ENCODE measurements around the gene USP26. TPM values are rescaled to one million over a fixed set of nuclear protein-coding genes. Genes with fewer than 3 reads are reported as not detected.
A peak's percentile ranks its signal among the peaks of the same experiment; 100 is the strongest.
"Not testable (repeated sequence)": the region's sequence is repeated elsewhere in the genome, so short reads cannot be mapped to it uniquely, and the experiment has no call there.

Gene USP26
- total and polyA plus RNA-seq, 2 of the 13 experiments (the other 11 are each of a cell fraction or from before 2014, with no cell fraction given) = not detected

DNA sequence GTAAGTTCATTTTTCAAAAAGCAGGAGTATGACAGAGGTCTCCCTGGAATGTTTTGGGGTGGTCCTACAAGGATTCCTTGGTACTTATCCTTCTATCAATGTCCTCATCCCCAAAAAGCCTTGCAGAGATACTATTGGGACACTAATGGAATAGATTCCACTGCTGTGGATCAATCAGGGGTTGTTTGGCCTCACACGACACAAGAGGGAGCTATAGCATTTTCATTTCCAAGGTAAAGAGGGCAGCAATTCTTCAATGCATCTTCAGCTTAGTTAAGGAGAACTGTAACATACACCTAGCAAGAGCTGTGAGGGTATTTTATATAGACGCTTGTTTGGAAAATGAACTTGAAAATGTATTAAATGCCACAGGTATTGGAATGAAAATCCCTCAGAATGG lies 50.9 kb downstream of the USP26 start:
- 0% methylated on average over 2 of the region's 2 CpGs for WGBS (ENCODE audit: low lambda C conversion rate)
- peak; percentile 57 for TF ChIP-seq STAG1 (CRISPR knock-in tag; IDR thresholded peaks at IDR 0.05)
- TF ChIP-seq AGO2 (optimal IDR thresholded peaks at IDR 0.05; ENCODE audit: low read depth, low read length) = no peak
- TF ChIP-seq, protein P1, sequence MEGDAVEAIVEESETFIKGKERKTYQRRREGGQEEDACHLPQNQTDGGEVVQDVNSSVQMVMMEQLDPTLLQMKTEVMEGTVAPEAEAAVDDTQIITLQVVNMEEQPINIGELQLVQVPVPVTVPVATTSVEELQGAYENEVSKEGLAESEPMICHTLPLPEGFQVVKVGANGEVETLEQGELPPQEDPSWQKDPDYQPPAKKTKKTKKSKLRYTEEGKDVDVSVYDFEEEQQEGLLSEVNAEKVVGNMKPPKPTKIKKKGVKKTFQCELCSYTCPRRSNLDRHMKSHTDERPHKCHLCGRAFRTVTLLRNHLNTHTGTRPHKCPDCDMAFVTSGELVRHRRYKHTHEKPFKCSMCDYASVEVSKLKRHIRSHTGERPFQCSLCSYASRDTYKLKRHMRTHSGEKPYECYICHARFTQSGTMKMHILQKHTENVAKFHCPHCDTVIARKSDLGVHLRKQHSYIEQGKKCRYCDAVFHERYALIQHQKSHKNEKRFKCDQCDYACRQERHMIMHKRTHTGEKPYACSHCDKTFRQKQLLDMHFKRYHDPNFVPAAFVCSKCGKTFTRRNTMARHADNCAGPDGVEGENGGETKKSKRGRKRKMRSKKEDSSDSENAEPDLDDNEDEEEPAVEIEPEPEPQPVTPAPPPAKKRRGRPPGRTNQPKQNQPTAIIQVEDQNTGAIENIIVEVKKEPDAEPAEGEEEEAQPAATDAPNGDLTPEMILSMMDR (CRISPR knock-in tag; IDR thresholded peaks at IDR 0.05) = peak; percentile 46
- Histone ChIP-seq H3K27ac (ENCODE audit: extremely low read length, insufficient read depth, low read length) (no peak overlapping the region), H3K9ac (ENCODE audit: insufficient read depth, low read depth, low read length) (no peak overlapping the region), H3K4me2 (ENCODE audit: low read depth, low read length) (no peak overlapping the region), H3K79me2 (ENCODE audit: insufficient read depth, low read length) (no peaks in the 10 kb centered on the region), H2AFZ (ENCODE audit: low read length) (no peak overlapping the region), H3K9me3 (ENCODE audit: low read length) (no peaks in the 10 kb centered on the region), H3K4me3 (replicated peaks in 1 of 3; ENCODE audit: insufficient read depth in 1 of 3, low read depth in 2 of 3, low read length in 3 of 3) (no peak overlapping the region), H4K20me1 (ENCODE audit: insufficient read depth, low read length) (no peaks in the 10 kb centered on the region), H3K36me3 (replicated peaks in 1 of 2; ENCODE audit: control insufficient read depth in 1 of 2, insufficient read depth in 2 of 2, low read length in 2 of 2) (no peaks in the 10 kb centered on the region), H3K27me3 (ENCODE audit: control insufficient read depth in 1 of 2, insufficient read depth in 2 of 2, low read length in 2 of 2) (no peaks in the 10 kb centered on the region), H3K4me1 (ENCODE audit: insufficient read depth, low read length) (no peaks in the 10 kb centered on the region)
- FAIRE-seq (no peak), DNase-seq (ENCODE audit: low spot score) (peak; percentile 2), ATAC-seq (peak; percentile 41; the same call in 1 of the 3 replicates)
- intact Hi-C loops (cut with micrococcal nuclease; ENCODE audit: unreplicated experiment) = no loop called here
- in situ Hi-C loops (cut with HindIII; ENCODE audit: extremely low pct_ligation_motif_present, low pct_unique_long_range_greater_than_20kb) = no loop called here
- ChIA-PET CTCF (ENCODE audit: low intra/inter-chr PET ratio, low total read pairs) (interaction anchor here (0.9 to 1.4 kb wide), 3 partner anchors 125 to 169 kb away, joined by 3 to 5 read pairs (median 4); no protein-coding TSS in a partner anchor), POLR2A (no interaction called here)
- no TSS peak for BruUV-seq (replicated peaks)

DNA sequence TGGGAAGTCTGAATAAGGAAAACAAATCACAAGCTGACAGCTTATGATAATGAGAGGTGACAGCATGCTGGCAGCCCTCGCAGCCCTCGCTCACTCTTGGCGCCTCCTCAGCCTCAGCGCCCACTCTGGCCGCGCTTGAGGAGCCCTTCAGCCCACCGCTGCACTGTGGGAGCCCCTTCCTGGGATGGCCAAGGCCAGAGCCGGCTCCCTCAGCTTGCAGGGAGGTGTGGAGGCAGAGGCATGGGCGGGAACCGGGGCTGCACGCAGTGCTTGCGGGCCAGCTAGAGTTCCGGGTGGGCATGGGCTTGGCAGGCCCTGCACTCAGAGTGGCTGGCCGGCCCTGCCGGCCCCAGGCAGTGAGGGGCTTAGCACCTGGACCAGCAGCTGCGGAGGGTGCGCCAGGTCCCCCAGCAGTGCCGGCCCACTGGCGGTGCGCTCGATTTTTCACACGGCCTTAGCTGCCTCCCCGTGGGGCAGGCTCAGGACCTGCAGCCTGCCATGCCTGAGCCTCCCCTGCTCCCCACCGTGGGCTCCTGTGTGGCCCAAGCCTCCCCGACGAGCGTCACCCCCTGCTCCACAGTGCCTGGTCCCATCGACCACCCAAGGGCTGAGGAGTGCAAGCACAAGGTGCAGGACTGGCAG lies 52.6 kb downstream of the USP26 start:
- POLR2A ChIA-PET; H3K36me3 ChIP-seq (replicated peaks in 1 of 2; ENCODE audit: control insufficient read depth in 1 of 2, insufficient read depth in 2 of 2, low read length in 2 of 2); intact Hi-C loops (cut with micrococcal nuclease; ENCODE audit: unreplicated experiment); ATAC-seq; H3K4me1 ChIP-seq (ENCODE audit: insufficient read depth, low read length); H3K27me3 ChIP-seq (ENCODE audit: control insufficient read depth in 1 of 2, insufficient read depth in 2 of 2, low read length in 2 of 2); H3K27ac ChIP-seq (ENCODE audit: extremely low read length, insufficient read depth, low read length); BruUV-seq (replicated peaks); H3K4me2 ChIP-seq (ENCODE audit: low read depth, low read length); H3K9me3 ChIP-seq (ENCODE audit: low read length); in situ Hi-C loops (cut with HindIII; ENCODE audit: extremely low pct_ligation_motif_present, low pct_unique_long_range_greater_than_20kb); FAIRE-seq; H3K4me3 ChIP-seq (replicated peaks in 1 of 3; ENCODE audit: insufficient read depth in 1 of 3, low read depth in 2 of 3, low read length in 3 of 3); H4K20me1 ChIP-seq (ENCODE audit: insufficient read depth, low read length); H3K79me2 ChIP-seq (ENCODE audit: insufficient read depth, low read length); CTCF ChIA-PET (ENCODE audit: low intra/inter-chr PET ratio, low total read pairs); H2AFZ ChIP-seq (ENCODE audit: low read length); DNase-seq (ENCODE audit: low spot score); H3K9ac ChIP-seq (ENCODE audit: insufficient read depth, low read depth, low read length): not testable (repeated sequence)
- no CpG with 5 or more reads among the region's 28 CpGs for WGBS (ENCODE audit: low lambda C conversion rate)
